GM23338 (cell line): ENCODE measurements around the gene IGSF8. TPM values are rescaled to one million over a fixed set of nuclear protein-coding genes. Genes with fewer than 3 reads are reported as not detected.

Experiments
- ATAC-seq: fragments of 200-7000 bp; cut with Tn5 transposase; 3 replicates; pipeline ENCODE4 v1.9.1; 2020
- DNase-seq: peaks from one replicate; pipeline ENCODE4 v3.0.0-alpha.2; 2015; ENCODE audit warnings: low spot score
- H2AFZ ChIP-seq: fragments of 200-600 bp; sonication (generic); 2 replicates; pipeline ENCODE4 v1.8.0; 2016; ENCODE audit warnings: antibody characterized with exemption, mild to moderate bottlenecking, moderate library complexity
- H3F3A ChIP-seq: fragments of 200-600 bp; sonication (generic); replicated peaks from 2 replicates; pipeline ENCODE4 v1.8.0; 2017; ENCODE audit warnings: antibody characterized with exemption, mixed run types, low read depth
- H3K27ac ChIP-seq: fragments of 200-600 bp; sonication (generic); 2 replicates; pipeline ENCODE4 v1.6.1; 2016; ENCODE audit warnings: low read depth
- H3K27me3 ChIP-seq: fragments of 200-600 bp; sonication (generic); 2 replicates; pipeline ENCODE4 v1.8.0; 2016; ENCODE audit warnings: mild to moderate bottlenecking, mixed run types, moderate library complexity; ENCODE audit not compliant: insufficient read depth
- H3K36me3 ChIP-seq: fragments of 200-600 bp; sonication (generic); 2 replicates; pipeline ENCODE4 v1.8.0; 2016; ENCODE audit warnings: mild to moderate bottlenecking; ENCODE audit not compliant: insufficient read depth
- H3K4me1 ChIP-seq: fragments of 200-600 bp; sonication (generic); 2 replicates; pipeline ENCODE4 v1.8.0; 2016; ENCODE audit warnings: mild to moderate bottlenecking, moderate library complexity; ENCODE audit not compliant: insufficient read depth
- H3K4me2 ChIP-seq: fragments of 200-600 bp; sonication (generic); 2 replicates; pipeline ENCODE4 v1.7.1; 2017; ENCODE audit warnings: mixed run types
- H3K4me3 ChIP-seq: fragments of 200-600 bp; sonication (generic); 2 replicates; pipeline ENCODE4 v1.6.1; 2016; ENCODE audit warnings: mixed run types
- H3K79me2 ChIP-seq: fragments of 200-600 bp; sonication (generic); replicated peaks from 2 replicates; pipeline ENCODE4 v1.8.0; 2017; ENCODE audit warnings: mild to moderate bottlenecking; ENCODE audit not compliant: insufficient read depth
- H3K9me2 ChIP-seq: fragments of 200-600 bp; sonication (generic); 2 replicates; pipeline ENCODE4 v1.8.0; 2017; ENCODE audit not compliant: insufficient read depth
- H4K20me1 ChIP-seq: fragments of 200-600 bp; sonication (generic); replicated peaks from 2 replicates; pipeline ENCODE4 v1.8.0; 2017; ENCODE audit warnings: mild to moderate bottlenecking; ENCODE audit not compliant: insufficient read depth
- H3K27ac Mint-ChIP-seq: 2 replicates; pipeline ENCODE4 v1.8.0; 2020; ENCODE audit warnings: inconsistent platforms, mild to moderate bottlenecking, moderate library complexity, mixed read lengths
- H3K27me3 Mint-ChIP-seq: 3 replicates; pipeline ENCODE4 v1.8.0; 2022; ENCODE audit warnings: low read depth, mild to moderate bottlenecking, moderate library complexity, mixed read lengths, inconsistent platforms; ENCODE audit not compliant: insufficient read depth, poor library complexity
- H3K36me3 Mint-ChIP-seq: 3 replicates; pipeline ENCODE4 v1.8.0; 2021; ENCODE audit warnings: low read depth, mild to moderate bottlenecking, inconsistent platforms, moderate library complexity, mixed read lengths
- H3K4me1 Mint-ChIP-seq: 3 replicates; pipeline ENCODE4 v1.8.0; 2020; ENCODE audit warnings: mild to moderate bottlenecking, inconsistent platforms, mixed read lengths
- H3K4me3 Mint-ChIP-seq: 3 replicates; pipeline ENCODE4 v1.8.0; 2021; ENCODE audit warnings: moderate library complexity, mild to moderate bottlenecking, inconsistent platforms, mixed read lengths
- H3K9me3 Mint-ChIP-seq: 3 replicates; pipeline ENCODE4 v1.8.0; 2020; ENCODE audit warnings: moderate library complexity, mild to moderate bottlenecking, inconsistent platforms, mixed read lengths
- EZH2 ChIP-seq: fragments of 200-600 bp; sonication (generic); IDR thresholded peaks from one replicate; pipeline ENCODE4 v1.8.0; 2017; ENCODE audit warnings: antibody characterized with exemption, mild to moderate bottlenecking, low read depth; ENCODE audit not compliant: unreplicated experiment
- EZH2phosphoT487 ChIP-seq: fragments of 200-600 bp; sonication (generic); IDR thresholded peaks from one replicate; pipeline ENCODE4 v1.8.1; 2018; ENCODE audit warnings: antibody characterized with exemption; ENCODE audit not compliant: unreplicated experiment
- POLR2AphosphoS5 ChIP-seq: IDR thresholded peaks from 2 replicates; pipeline ENCODE4 v1.6.1; 2016; ENCODE audit warnings: antibody characterized with exemption, low read depth
- ZNF114 ChIP-seq: fragments of 250-450 bp; sonication (Bioruptor Pico); IDR thresholded peaks from 2 replicates; pipeline ENCODE4 v1.5.0; 2020; ENCODE audit warnings: mild to moderate bottlenecking, moderate library complexity
- polyA plus RNA-seq: library from polyadenylated mRNA; unstranded; fragments of >200 nt; fragmentation: Nextera tagmentation; extraction: Ambion mirVana; gene quantifications from 2 replicates; pipeline ENCODE4 v1.2.1, GENCODE V29; 2016
- total RNA-seq: library from RNA; depleted of rRNA; stranded (reverse); fragments of >200 nt; shearing (Covaris generic); gene quantifications from 2 replicates; pipeline ENCODE4 v1.2.3, GENCODE V29; 2014
- TF ChIP-seq, protein P1 (sequence below): fragments of 250-450 bp; sonication (Bioruptor Pico); IDR thresholded peaks from 2 replicates; pipeline ENCODE4 v1.5.0; 2020; ENCODE audit warnings: mild to moderate bottlenecking, moderate library complexity
- TF ChIP-seq, protein P2 (sequence below): IDR thresholded peaks from 2 replicates; pipeline ENCODE4 v1.6.1; 2016; ENCODE audit warnings: antibody characterized with exemption
- TF ChIP-seq, protein P3 (sequence below), 2 experiments: fragments of 200-600 bp in 1 of 2; sonication (generic) in 1 of 2; conservative IDR thresholded peaks; 2 replicates each; pipeline versions ENCODE4 v1.5.1 to v1.6.1; 2016 to 2017; ENCODE audit warnings: antibody characterized with exemption in 2 of 2, low read depth in 2 of 2, mild to moderate bottlenecking in 2 of 2, moderate library complexity in 1 of 2

Gene IGSF8
- total and polyA plus RNA-seq, 2 experiments from 2014 or later: 38.4 to 120 TPM

DNA sequence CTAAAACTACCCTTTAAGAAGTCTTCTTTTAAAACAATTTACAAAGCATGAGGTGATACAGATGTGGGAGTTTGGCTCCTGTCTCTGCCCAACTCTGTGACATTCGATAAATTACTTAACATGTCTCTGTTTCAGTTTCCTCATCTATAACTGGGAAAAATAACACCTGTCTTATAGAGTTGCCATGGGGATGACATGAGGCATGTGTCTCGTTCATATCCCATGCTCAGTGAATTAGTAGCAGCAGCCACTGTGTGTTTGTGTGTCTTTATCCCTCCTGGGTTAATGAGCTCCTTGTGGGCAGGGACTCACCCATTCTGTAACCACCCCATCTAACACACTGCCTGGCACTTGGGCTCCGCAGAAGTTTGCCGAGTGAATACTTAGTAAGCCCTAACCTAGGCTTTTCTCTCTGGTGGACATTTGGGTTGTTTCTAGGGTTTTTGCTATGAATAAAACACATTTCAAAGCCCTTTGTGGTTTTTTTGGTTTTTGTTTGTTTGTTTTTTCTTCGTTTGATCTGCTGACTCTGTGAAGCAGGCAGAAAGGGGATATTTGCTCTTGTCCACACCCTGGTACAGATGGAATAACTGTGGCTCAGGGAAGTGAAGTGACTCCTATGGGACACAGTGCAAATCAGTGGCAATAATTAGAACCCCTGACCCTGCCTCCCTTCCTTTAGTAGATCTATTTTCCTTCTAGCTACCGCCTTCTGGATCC is 17.9 kb downstream of the IGSF8 start (continued):
- TF ChIP-seq, protein P1, sequence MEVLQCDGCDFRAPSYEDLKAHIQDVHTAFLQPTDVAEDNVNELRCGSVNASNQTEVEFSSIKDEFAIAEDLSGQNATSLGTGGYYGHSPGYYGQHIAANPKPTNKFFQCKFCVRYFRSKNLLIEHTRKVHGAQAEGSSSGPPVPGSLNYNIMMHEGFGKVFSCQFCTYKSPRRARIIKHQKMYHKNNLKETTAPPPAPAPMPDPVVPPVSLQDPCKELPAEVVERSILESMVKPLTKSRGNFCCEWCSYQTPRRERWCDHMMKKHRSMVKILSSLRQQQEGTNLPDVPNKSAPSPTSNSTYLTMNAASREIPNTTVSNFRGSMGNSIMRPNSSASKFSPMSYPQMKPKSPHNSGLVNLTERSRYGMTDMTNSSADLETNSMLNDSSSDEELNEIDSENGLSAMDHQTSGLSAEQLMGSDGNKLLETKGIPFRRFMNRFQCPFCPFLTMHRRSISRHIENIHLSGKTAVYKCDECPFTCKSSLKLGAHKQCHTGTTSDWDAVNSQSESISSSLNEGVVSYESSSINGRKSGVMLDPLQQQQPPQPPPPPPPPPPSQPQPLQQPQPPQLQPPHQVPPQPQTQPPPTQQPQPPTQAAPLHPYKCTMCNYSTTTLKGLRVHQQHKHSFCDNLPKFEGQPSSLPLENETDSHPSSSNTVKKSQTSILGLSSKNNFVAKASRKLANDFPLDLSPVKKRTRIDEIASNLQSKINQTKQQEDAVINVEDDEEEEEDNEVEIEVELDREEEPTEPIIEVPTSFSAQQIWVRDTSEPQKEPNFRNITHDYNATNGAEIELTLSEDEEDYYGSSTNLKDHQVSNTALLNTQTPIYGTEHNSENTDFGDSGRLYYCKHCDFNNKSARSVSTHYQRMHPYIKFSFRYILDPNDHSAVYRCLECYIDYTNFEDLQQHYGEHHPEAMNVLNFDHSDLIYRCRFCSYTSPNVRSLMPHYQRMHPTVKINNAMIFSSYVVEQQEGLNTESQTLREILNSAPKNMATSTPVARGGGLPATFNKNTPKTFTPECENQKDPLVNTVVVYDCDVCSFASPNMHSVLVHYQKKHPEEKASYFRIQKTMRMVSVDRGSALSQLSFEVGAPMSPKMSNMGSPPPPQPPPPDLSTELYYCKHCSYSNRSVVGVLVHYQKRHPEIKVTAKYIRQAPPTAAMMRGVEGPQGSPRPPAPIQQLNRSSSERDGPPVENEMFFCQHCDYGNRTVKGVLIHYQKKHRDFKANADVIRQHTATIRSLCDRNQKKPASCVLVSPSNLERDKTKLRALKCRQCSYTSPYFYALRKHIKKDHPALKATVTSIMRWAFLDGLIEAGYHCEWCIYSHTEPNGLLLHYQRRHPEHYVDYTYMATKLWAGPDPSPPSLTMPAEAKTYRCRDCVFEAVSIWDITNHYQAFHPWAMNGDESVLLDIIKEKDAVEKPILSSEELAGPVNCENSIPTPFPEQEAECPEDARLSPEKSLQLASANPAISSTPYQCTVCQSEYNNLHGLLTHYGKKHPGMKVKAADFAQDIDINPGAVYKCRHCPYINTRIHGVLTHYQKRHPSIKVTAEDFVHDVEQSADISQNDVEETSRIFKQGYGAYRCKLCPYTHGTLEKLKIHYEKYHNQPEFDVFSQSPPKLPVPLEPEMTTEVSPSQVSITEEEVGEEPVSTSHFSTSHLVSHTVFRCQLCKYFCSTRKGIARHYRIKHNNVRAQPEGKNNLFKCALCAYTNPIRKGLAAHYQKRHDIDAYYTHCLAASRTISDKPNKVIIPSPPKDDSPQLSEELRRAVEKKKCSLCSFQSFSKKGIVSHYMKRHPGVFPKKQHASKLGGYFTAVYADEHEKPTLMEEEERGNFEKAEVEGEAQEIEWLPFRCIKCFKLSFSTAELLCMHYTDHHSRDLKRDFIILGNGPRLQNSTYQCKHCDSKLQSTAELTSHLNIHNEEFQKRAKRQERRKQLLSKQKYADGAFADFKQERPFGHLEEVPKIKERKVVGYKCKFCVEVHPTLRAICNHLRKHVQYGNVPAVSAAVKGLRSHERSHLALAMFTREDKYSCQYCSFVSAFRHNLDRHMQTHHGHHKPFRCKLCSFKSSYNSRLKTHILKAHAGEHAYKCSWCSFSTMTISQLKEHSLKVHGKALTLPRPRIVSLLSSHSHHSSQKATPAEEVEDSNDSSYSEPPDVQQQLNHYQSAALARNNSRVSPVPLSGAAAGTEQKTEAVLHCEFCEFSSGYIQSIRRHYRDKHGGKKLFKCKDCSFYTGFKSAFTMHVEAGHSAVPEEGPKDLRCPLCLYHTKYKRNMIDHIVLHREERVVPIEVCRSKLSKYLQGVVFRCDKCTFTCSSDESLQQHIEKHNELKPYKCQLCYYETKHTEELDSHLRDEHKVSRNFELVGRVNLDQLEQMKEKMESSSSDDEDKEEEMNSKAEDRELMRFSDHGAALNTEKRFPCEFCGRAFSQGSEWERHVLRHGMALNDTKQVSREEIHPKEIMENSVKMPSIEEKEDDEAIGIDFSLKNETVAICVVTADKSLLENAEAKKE: no peak
- TF ChIP-seq POLR2AphosphoS5: no peak
- no peak for TF ChIP-seq EZH2phosphoT487
- TF ChIP-seq, protein P2, sequence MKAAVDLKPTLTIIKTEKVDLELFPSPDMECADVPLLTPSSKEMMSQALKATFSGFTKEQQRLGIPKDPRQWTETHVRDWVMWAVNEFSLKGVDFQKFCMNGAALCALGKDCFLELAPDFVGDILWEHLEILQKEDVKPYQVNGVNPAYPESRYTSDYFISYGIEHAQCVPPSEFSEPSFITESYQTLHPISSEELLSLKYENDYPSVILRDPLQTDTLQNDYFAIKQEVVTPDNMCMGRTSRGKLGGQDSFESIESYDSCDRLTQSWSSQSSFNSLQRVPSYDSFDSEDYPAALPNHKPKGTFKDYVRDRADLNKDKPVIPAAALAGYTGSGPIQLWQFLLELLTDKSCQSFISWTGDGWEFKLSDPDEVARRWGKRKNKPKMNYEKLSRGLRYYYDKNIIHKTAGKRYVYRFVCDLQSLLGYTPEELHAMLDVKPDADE: no peak
- no peak for TF ChIP-seq ZNF114 (CRISPR knock-in tag)
- TF ChIP-seq EZH2: no peak

DNA sequence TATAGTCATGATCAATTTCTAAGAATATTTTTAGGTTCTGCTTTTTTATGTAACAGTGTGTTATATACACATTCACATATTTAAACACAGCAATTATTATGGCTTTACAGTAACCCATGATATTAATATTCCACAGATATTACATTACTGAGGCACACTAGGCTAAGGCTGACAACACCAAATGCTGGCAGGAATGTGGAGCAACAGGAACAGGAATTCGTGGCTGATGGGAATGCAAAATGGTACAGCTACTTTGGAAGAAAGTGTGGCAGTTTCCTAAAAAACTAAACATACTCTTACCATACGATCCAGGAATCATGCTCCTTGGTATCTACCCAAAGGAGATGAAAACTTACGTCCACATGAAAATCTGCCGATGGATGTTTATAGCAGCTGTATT is 19.0 kb downstream of the IGSF8 start:
- H3K27ac Mint-ChIP-seq: no peak overlapping the region
- Histone ChIP-seq H3F3A (peaks cover 2% of the 10 kb centered on the region; the same call in 1 of the 2 replicates), H2AFZ (no peak overlapping the region), H3K36me3 (no peaks in the 10 kb centered on the region), H3K79me2 (no peaks in the 10 kb centered on the region), H3K27me3 (peaks cover 52% of the 10 kb centered on the region), H3K27ac (no peak overlapping the region), H3K9me2 (no peaks in the 10 kb centered on the region), H3K4me1 (no peaks in the 10 kb centered on the region), H3K4me3 (no peak overlapping the region), H4K20me1 (no peaks in the 10 kb centered on the region), H3K4me2 (no peak overlapping the region)
- H3K36me3 Mint-ChIP-seq: peaks cover 3% of the 10 kb centered on the region; the same call in 1 of the 3 replicates
- no peak overlapping the region for H3K4me3 Mint-ChIP-seq
- ATAC-seq (no peak), DNase-seq (no peak)
- H3K27me3 Mint-ChIP-seq: peaks cover 26% of the 10 kb centered on the region
- H3K9me3 Mint-ChIP-seq: no peaks in the 10 kb centered on the region; the same call in 2 of the 3 replicates
- peaks cover 10% of the 10 kb centered on the region; the same call in 2 of the 3 replicates for H3K4me1 Mint-ChIP-seq
- TF ChIP-seq, protein P3, sequence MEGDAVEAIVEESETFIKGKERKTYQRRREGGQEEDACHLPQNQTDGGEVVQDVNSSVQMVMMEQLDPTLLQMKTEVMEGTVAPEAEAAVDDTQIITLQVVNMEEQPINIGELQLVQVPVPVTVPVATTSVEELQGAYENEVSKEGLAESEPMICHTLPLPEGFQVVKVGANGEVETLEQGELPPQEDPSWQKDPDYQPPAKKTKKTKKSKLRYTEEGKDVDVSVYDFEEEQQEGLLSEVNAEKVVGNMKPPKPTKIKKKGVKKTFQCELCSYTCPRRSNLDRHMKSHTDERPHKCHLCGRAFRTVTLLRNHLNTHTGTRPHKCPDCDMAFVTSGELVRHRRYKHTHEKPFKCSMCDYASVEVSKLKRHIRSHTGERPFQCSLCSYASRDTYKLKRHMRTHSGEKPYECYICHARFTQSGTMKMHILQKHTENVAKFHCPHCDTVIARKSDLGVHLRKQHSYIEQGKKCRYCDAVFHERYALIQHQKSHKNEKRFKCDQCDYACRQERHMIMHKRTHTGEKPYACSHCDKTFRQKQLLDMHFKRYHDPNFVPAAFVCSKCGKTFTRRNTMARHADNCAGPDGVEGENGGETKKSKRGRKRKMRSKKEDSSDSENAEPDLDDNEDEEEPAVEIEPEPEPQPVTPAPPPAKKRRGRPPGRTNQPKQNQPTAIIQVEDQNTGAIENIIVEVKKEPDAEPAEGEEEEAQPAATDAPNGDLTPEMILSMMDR (conservative IDR thresholded peaks at IDR 0.05; ENCODE audit: low read depth in 2 of 2): no peak
